NCI-H128 (cell line): ENCODE data around the gene GRID1.

Experiments
- DNase-seq: peaks from one replicate; lab custom pipeline; 2025; ENCODE audit not compliant: unreplicated experiment; lab: John Stamatoyannopoulos, UW

The GRID1 gene

GRCh38 chr10:86071145-86071544 is 295.4 kb downstream of the GRID1 start:
- no peak for DNase-seq

- no peak for DNase-seq
Observed at GRCh38 chr10:86070278-86070677, 296.3 kb downstream of the GRID1 start.

- no peak for DNase-seq
Observed at GRCh38 chr10:86068231-86069054, 298.2 kb downstream of the GRID1 start.

DNA sequence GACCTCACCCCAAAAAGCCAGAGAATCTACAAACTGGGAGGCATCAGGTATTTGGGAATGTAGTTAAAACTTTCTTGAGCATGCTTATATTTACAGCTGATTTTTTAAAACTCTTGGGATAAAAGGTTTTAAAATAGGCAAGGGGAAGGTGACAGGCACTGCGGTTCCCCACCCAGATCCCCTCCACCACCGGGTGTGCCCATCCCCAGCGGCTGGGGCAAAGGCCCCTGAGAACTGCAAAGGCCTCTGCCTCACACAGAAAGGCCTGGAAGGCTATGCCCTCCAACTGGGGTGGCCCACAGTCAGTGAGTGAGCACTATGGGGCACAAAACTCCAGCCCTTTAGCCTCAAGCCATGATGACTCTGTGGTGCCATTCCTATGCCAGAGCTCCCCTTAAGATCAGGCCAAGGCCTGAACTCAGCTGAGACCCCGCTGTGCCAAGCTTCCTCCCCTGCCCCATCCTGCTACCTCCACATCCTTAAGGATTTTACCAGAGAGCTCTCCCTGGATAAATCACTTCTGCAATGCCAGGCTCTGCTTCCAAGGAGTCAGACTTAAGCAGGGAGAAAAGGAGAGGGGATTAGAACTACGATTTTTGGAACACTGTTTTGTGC is 299.1 kb downstream of the GRID1 start:
- DNase-seq: no peak

DNA sequence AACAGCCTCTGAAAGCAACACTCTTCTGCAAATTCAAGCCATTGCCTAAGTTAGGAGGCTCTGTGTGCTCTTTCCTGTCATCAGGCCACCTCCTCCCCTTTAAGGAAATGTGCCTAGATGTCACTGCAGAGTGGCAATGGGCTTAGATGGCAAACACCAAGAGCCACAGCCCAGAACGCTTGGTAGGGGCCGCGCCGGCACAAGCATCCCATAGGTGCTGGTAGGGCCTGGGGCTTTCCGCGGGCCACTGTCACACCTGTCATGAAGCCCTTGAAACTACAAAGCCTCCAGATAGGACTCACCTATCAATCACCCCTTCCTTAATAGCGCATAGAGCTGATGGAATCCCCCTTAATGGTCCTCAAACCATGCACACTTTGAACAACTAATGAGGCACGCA is 299.9 kb downstream of the GRID1 start:
- DNase-seq: no peak

- DNase-seq: no peak
Observed at GRCh38 chr10:86065711-86066251, 300.8 kb downstream of the GRID1 start.

- no peak for DNase-seq
Observed at GRCh38 chr10:86064931-86065662, 301.5 kb downstream of the GRID1 start.

GRCh38 chr10:86064219-86064618 is 302.4 kb downstream of the GRID1 start:
- DNase-seq: no peak

GRCh38 chr10:86063341-86063740 is 303.3 kb downstream of the GRID1 start:
- no peak for DNase-seq

DNA sequence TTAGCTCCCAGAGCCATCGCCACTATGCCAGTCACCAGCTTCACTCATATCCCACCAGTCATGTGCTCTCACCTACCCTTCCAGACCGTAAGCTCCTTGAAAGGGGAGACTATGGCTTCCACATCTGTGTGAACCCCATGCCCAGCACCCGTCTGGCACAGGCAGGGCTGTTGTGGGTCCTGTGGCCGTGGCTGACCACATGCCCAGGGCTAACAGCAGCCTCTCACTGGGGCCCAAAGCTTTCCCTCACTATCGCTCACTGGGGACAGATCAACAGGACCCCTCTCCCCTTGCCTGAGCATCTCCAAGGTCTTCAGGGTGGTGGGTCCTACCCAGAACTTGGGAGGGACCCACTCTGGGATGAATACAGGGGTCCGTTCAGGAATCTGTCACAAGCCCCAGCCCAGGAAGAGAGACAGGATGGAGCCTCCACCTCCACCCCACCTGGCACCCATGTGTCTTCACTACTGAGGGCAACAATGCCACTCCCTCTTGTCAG is 303.9 kb downstream of the GRID1 start:
- DNase-seq: no peak

- DNase-seq: no peak
Observed at GRCh38 chr10:86062198-86062550, 304.4 kb downstream of the GRID1 start.

- DNase-seq: no peak
Observed at GRCh38 chr10:86061278-86062197, 305.1 kb downstream of the GRID1 start.

DNA sequence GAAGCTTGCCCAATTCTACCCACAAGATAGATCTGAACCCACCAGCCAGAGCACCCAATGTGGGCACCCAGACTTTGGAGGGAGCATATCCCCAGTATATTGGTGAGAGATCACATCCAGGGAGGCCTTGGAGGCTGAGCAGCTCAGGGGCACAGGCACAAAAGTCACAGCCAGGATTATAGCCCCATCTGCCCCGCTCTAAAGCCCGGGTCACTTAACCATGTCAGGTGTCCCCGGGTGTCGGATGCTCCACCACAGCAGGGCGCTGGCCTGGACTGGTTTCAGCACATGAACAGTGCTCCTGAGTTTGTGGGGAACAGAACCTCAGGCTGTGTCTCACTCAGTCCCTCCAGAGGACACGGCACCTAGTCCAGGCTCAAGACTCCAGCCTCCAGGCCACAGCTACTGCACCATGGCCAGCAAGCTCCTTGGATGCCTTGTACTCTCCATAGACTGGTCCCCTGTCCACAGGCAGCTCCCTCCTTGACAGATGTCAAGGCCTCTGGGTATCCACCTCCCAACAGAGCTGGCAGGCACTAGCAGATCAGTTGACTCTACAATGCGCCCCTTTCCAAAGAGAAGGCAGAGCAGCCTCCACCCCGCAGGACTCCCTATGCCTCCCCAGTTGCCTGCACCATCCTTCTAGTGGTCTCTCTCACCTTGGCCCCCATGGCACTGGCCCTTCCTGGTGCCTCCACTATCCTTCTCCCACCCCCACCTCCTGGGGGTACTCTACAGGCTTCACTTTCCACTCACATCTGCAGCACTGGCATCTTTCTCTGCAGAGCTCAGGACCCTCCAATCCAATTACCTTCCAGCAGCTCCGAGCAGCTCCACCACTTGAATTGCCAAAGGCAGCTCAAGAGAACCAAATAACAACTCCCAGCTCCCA is 306.0 kb downstream of the GRID1 start:
- no peak for DNase-seq

DNA sequence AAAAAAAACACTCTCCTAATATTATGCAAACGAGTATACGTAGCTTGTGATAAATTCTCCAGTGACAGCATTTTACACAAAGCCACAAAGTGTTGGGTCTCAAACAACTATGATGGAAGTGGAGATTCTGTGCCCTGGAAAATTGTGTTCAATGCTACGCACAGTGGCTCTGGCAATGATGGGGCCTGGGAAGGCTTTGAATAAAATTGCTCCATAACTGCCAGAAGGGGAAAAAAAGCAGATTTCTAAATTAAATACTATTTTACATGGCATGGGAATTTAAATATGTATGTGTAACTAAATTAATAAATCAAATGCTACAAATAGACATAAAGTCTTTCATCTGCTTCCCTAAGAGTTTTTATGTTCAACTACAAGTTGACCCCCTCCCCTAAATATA is 306.7 kb downstream of the GRID1 start:
- DNase-seq: no peak

DNA sequence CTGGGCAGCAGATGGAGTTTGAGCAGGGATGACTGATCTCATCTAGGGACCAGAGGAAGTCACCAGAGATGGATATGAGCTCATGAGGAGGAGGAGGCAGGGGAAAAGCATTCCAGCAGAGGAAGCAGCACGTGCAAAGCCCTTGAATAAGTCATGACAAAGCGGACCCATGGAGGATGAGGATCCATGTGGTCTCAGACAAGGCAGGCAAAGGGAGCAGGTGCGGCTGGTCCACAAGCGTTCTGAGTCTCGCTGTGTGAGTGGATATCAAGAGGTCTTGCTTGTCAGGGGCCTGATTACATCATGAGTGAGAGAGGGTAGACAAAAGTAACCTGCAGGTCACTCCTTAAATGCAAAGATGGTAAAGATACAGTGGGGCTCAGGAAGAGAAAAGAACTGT is 307.6 kb downstream of the GRID1 start:
- DNase-seq: no peak

DNA sequence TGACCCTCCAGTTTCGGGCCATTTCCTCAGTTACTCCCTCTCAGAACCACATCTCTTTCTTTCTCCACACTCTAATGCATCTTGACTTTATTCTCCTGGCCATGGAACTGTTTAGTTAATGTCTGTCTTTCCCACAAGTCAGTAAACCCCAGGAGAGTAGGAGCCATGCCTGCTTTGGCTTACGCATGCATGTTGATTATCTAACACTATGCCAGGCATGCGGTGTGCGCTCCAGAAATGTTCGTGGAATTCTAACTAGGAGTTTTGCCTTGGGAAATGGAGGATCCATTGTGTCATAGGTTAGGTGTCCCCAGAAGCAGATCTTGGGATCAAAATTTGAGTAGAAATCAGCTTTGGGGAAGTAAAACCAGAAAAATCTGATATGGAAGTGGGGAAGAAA is 308.9 kb downstream of the GRID1 start:
- DNase-seq: no peak

GRCh38 chr10:86056672-86057071 is 309.9 kb downstream of the GRID1 start:
- no peak for DNase-seq

DNA sequence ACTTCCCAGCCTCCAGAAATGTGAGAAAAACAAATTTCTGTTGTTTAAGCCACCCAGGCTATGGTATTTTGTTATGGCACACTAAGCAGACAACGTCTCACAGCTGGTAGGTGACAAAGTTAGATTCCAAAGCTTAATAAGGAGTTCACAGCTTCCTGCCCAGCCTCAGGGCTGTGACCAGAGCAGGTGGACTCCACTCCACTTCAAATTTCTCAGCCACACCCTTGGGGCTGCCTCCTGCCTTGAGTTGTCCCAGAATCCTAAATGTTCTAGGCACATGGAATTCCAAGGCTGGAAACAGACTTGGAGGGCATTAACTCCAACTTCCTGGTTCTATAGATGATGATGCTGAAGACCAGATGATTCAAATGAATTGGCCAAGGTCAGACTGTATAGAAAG is 310.7 kb downstream of the GRID1 start:
- DNase-seq: no peak

DNA sequence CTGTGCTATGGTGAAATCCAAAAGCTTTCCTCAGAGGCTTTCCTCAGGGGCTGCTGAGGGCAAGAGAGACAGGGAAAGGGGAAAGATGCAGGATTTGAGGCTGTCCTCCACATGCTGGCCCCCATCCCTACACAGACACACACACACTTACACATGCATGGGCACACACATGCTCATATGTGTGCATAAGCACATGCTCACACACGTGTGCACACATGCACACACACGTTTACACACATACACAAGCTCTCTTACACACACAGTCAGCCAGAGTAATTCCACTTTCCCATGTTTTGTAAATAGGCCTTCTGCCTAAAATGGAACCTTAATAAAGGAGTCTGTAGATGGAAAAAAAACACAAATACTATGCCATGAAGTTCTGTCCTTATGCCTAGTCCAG is 312.9 kb downstream of the GRID1 start:
- no peak for DNase-seq

GRCh38 chr10:86051586-86051985 is 315.0 kb downstream of the GRID1 start:
- DNase-seq: no peak
